Stomach (tissue), 4 donors: Measurements from ENCODE around the gene LRRC4B.

Source experiments
- POLR2A ChIP-seq, 4 donors: fragments of 450-650 bp; IDR thresholded peaks; one replicate each; pipeline ENCODE4 v1.6.1; 2016; ENCODE audit warnings: antibody characterized with exemption in 4 of 4, control low read depth in 2 of 4, mild to moderate bottlenecking in 1 of 4, moderate library complexity in 1 of 4
- POLR2AphosphoS5 ChIP-seq, 3 donors: sonication (generic); formaldehyde crosslinking; IDR thresholded peaks; one replicate each; pipeline ENCODE4 v1.6.1; 2016; ENCODE audit warnings: antibody characterized with exemption in 3 of 3
- TF ChIP-seq, protein P1 (sequence below), 7 experiments: fragments of 450-650 bp in 4 of 7; fragments of 200-600 bp in 3 of 7; sonication (generic) in 3 of 7; IDR thresholded peaks; one replicate each; pipeline ENCODE4 v1.5.1; 2016 to 2019; ENCODE audit warnings: antibody characterized with exemption in 7 of 7, control low read depth in 2 of 7, mild to moderate bottlenecking in 1 of 7

DNA sequence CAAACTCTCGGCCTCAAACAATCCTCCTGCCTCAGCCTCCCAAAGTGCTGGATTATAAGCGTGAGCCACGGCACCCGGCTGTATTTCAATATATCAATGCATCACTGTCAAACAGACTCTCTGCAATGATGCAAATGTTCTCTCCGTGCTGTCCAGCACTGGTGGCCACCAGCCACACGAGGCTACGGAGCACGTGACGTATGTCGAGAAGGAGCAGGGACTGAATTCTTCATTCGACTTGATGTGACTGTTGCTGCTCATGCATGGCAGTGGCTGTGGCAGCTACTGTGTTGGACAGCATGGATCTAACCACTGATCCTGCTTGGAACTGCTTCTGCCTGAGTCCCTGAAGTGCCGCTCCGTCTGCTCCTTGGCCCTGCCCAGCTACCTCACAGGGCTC lies 9.8 kb downstream of the LRRC4B start:
- TF ChIP-seq POLR2AphosphoS5 (IDR thresholded peaks at IDR 0.05), result no peak
- TF ChIP-seq, protein P1, sequence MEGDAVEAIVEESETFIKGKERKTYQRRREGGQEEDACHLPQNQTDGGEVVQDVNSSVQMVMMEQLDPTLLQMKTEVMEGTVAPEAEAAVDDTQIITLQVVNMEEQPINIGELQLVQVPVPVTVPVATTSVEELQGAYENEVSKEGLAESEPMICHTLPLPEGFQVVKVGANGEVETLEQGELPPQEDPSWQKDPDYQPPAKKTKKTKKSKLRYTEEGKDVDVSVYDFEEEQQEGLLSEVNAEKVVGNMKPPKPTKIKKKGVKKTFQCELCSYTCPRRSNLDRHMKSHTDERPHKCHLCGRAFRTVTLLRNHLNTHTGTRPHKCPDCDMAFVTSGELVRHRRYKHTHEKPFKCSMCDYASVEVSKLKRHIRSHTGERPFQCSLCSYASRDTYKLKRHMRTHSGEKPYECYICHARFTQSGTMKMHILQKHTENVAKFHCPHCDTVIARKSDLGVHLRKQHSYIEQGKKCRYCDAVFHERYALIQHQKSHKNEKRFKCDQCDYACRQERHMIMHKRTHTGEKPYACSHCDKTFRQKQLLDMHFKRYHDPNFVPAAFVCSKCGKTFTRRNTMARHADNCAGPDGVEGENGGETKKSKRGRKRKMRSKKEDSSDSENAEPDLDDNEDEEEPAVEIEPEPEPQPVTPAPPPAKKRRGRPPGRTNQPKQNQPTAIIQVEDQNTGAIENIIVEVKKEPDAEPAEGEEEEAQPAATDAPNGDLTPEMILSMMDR (IDR thresholded peaks at IDR 0.05), result no peak
- TF ChIP-seq POLR2A (IDR thresholded peaks at IDR 0.05), result no peak
